ENCODE measurements around the gene GAS6.

DNA sequence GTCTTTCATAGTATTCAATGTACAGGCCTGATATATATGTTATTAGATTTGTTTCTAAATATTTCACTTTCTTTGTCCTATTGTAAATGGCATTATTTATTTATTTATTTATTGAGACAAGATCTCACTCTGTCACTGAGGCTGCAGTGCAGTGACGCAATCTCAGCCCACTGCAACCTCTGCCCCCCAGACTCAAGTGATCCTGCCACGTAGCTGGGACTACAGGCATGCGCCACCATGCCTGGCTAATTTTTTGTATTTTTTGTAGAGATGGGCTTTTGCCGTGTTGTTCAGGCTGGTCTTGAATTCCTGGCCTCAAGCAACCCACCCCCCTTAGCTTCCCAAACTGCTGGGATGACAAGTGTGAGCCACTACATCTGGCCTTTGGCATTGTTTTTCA, 5.4 kb upstream of the GAS6 start:
- TF ChIP-seq, protein P1, sequence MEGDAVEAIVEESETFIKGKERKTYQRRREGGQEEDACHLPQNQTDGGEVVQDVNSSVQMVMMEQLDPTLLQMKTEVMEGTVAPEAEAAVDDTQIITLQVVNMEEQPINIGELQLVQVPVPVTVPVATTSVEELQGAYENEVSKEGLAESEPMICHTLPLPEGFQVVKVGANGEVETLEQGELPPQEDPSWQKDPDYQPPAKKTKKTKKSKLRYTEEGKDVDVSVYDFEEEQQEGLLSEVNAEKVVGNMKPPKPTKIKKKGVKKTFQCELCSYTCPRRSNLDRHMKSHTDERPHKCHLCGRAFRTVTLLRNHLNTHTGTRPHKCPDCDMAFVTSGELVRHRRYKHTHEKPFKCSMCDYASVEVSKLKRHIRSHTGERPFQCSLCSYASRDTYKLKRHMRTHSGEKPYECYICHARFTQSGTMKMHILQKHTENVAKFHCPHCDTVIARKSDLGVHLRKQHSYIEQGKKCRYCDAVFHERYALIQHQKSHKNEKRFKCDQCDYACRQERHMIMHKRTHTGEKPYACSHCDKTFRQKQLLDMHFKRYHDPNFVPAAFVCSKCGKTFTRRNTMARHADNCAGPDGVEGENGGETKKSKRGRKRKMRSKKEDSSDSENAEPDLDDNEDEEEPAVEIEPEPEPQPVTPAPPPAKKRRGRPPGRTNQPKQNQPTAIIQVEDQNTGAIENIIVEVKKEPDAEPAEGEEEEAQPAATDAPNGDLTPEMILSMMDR (IDR thresholded peaks at IDR 0.05): no peak
- TF ChIP-seq POLR2A (IDR thresholded peaks at IDR 0.05): no peak

Data from uterus (tissue), 2 donors.